ENCODE measurements around the gene IMPG1. TPM values are rescaled to one million over a fixed set of nuclear protein-coding genes. Genes with fewer than 3 reads are reported as not detected.

The IMPG1 gene
- total RNA-seq, 1 donor from 2014 or later, result not detected

DNA sequence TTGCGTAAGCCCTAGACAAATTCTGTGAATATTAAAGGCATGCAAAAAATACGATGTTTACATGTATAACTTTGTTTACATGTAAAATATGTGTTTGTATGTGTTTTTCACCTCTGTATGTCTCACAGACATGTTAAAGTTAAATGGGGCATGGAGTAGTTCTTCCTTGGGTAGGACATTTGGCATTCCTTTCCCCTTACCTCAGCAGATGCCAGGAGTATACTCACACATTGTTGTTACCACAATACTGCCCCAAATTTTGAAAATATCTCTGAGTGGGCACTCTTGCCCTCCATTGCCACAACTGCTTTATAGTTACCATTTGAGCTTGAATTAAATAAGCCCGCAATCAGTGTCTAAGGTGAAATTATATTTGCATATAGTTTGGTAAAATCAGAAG, 175.9 kb downstream of the IMPG1 start:
- Mint-ChIP-seq H3K4me1 (ENCODE audit: unreplicated experiment) (peaks cover 5% of the 10 kb centered on the region), H3K9me3 (ENCODE audit: unreplicated experiment) (no peaks in the 10 kb centered on the region), H3K27me3 (ENCODE audit: unreplicated experiment) (no peaks in the 10 kb centered on the region), H3K27ac (ENCODE audit: unreplicated experiment) (no peak overlapping the region), H3K36me3 (ENCODE audit: unreplicated experiment) (peaks cover 21% of the 10 kb centered on the region), H3K4me3 (ENCODE audit: unreplicated experiment) (no peak overlapping the region)
- TF ChIP-seq, protein P1, sequence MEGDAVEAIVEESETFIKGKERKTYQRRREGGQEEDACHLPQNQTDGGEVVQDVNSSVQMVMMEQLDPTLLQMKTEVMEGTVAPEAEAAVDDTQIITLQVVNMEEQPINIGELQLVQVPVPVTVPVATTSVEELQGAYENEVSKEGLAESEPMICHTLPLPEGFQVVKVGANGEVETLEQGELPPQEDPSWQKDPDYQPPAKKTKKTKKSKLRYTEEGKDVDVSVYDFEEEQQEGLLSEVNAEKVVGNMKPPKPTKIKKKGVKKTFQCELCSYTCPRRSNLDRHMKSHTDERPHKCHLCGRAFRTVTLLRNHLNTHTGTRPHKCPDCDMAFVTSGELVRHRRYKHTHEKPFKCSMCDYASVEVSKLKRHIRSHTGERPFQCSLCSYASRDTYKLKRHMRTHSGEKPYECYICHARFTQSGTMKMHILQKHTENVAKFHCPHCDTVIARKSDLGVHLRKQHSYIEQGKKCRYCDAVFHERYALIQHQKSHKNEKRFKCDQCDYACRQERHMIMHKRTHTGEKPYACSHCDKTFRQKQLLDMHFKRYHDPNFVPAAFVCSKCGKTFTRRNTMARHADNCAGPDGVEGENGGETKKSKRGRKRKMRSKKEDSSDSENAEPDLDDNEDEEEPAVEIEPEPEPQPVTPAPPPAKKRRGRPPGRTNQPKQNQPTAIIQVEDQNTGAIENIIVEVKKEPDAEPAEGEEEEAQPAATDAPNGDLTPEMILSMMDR (IDR thresholded peaks at IDR 0.05), result no peak
- no peak for DNase-seq (ENCODE audit: extremely low spot score, unreplicated experiment)

DNA sequence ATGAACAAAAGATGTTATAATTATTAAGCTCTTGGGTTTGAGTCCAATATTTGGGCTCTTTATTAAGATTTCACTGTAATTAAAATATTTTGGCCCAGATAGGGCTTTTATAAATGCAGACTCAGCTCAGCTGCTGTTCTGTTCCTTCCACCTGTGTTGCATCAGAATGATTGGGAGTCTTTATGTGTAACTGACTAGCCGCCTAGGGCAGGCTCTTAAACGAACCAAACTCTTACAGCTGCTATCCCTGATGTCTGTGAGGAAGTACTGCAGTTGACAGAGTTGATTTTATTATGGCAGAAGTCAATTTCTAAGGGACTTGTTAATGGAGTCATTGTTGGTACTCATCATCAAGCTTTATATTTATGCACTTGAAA, 178.7 kb downstream of the IMPG1 start:
- Mint-ChIP-seq H3K27ac (ENCODE audit: unreplicated experiment) (peak overlapping the region; percentile 20), H3K4me3 (ENCODE audit: unreplicated experiment) (no peak overlapping the region), H3K4me1 (ENCODE audit: unreplicated experiment) (peaks cover 5% of the 10 kb centered on the region), H3K27me3 (ENCODE audit: unreplicated experiment) (no peaks in the 10 kb centered on the region), H3K36me3 (ENCODE audit: unreplicated experiment) (peaks cover 23% of the 10 kb centered on the region), H3K9me3 (ENCODE audit: unreplicated experiment) (no peaks in the 10 kb centered on the region)
- DNase-seq (ENCODE audit: extremely low spot score, unreplicated experiment), result no peak
- TF ChIP-seq, protein P1 (IDR thresholded peaks at IDR 0.05), result no peak

DNA sequence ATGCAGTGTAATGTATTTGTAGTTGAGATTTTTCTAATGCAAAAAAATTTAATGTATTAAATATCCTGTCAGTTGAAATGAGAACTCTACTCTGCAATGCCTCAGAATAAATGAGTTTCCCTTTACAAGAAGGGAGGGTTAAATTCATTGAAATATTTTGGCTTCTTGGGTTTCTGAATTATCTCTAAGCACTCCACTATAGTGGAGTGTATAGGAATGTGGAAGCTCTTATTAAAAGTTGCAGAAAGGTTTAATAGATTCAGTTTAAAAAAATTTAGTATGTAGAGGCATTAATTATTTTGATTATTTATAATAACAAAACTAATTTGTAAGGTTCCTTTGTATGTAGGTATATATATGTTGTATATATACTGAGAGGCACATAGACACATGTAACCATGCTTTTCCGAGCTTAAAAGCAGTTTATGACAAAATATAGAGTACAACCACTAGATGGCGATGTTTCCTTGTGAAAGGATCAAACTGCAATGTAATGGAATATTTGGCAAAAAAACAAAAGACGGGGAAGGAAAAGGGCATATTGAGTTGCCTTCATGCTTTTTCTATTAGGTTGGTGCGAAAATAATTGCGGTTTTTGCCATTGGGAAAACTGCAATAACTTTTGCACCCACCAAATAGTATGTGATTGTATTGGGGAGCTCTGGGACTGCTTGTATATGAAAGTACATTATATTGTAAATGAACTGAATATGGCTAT, 179.2 kb downstream of the IMPG1 start:
- H3K4me1 Mint-ChIP-seq (ENCODE audit: unreplicated experiment), result peaks cover 5% of the 10 kb centered on the region
- no peak overlapping the region for H3K4me3 Mint-ChIP-seq (ENCODE audit: unreplicated experiment)
- H3K9me3 Mint-ChIP-seq (ENCODE audit: unreplicated experiment), result no peaks in the 10 kb centered on the region
- no peaks in the 10 kb centered on the region for H3K27me3 Mint-ChIP-seq (ENCODE audit: unreplicated experiment)
- H3K36me3 Mint-ChIP-seq (ENCODE audit: unreplicated experiment), result peaks cover 23% of the 10 kb centered on the region
- TF ChIP-seq, protein P1 (IDR thresholded peaks at IDR 0.05), result peak; percentile 70
- DNase-seq (ENCODE audit: extremely low spot score, unreplicated experiment), result no peak
- H3K27ac Mint-ChIP-seq (ENCODE audit: unreplicated experiment), result no peak overlapping the region

DNA sequence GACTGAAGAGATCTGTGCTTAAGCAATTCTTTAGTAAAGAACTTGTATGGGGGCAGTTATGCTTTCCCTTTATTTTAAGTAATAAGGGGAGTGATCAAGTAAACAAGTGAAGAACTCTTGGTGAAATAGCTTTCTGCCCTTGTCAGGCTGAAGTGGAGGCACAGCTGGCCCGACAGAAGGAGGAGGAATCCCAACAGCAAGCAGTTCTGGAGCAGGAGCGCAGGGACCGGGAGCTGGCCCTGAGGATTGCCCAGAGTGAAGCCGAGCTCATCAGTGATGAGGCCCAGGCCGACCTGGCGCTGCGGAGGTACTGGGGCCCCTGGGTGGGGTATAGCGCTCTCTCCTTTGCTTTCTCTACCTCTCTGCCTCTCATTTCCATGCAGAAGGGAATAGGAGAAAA, 180.1 kb downstream of the IMPG1 start:
- Mint-ChIP-seq H3K27ac (ENCODE audit: unreplicated experiment) (no peak overlapping the region), H3K4me3 (ENCODE audit: unreplicated experiment) (no peak overlapping the region), H3K9me3 (ENCODE audit: unreplicated experiment) (no peaks in the 10 kb centered on the region), H3K27me3 (ENCODE audit: unreplicated experiment) (no peaks in the 10 kb centered on the region), H3K4me1 (ENCODE audit: unreplicated experiment) (peaks cover 5% of the 10 kb centered on the region), H3K36me3 (ENCODE audit: unreplicated experiment) (peaks cover 20% of the 10 kb centered on the region)
- no peak for DNase-seq (ENCODE audit: extremely low spot score, unreplicated experiment)
- TF ChIP-seq, protein P1 (IDR thresholded peaks at IDR 0.05), result no peak

DNA sequence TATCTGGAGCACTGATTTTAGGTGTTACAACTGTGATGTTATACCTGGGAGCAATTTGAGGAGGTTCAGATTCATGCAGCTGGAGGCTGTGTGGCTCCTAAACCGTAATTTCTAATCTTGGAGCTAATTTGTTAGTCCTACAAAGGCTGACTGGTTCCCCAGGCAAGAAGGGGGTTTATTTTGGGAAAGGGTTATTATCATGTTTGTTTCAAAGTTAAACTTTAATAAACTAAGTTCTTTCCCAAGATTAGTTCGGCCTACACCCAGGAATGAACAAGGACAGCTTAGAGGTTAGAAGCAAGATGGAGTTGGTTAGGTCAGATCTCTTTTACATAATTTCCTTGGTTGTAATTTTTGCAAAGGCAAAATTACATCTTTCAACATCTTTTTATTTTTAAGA, 187.6 kb downstream of the IMPG1 start:
- Mint-ChIP-seq H3K9me3 (ENCODE audit: unreplicated experiment) (no peaks in the 10 kb centered on the region), H3K27me3 (ENCODE audit: unreplicated experiment) (no peaks in the 10 kb centered on the region), H3K4me3 (ENCODE audit: unreplicated experiment) (no peak overlapping the region), H3K4me1 (ENCODE audit: unreplicated experiment) (peaks cover 2% of the 10 kb centered on the region), H3K27ac (ENCODE audit: unreplicated experiment) (no peak overlapping the region), H3K36me3 (ENCODE audit: unreplicated experiment) (peaks cover 27% of the 10 kb centered on the region)
- TF ChIP-seq, protein P1 (IDR thresholded peaks at IDR 0.05), result no peak
- DNase-seq (ENCODE audit: extremely low spot score, unreplicated experiment), result no peak
